ENCODE measurements around the gene PTPRM.

PTPRM gene

GRCh38 chr18:8435376-8435775 lies 868.3 kb downstream of the PTPRM start:
- TF ChIP-seq TSHZ2 (CRISPR knock-in tag; IDR thresholded peaks at IDR 0.05) (no peak), PPARA (CRISPR knock-in tag; IDR thresholded peaks at IDR 0.05; ENCODE audit: borderline replicate concordance) (no peak), ZNF70 (CRISPR knock-in tag; IDR thresholded peaks at IDR 0.05) (no peak), TCF4 (CRISPR knock-in tag; IDR thresholded peaks at IDR 0.05; ENCODE audit: borderline replicate concordance) (no peak), ZNF565 (CRISPR knock-in tag; conservative IDR thresholded peaks at IDR 0.05; ENCODE audit: low read depth) (no peak), CSDC2 (CRISPR knock-in tag; IDR thresholded peaks at IDR 0.05) (no peak), ESRRG (CRISPR knock-in tag; IDR thresholded peaks at IDR 0.05) (no peak), CSRNP3 (CRISPR knock-in tag; IDR thresholded peaks at IDR 0.05) (no peak), ZFP30 (CRISPR knock-in tag; IDR thresholded peaks at IDR 0.05) (no peak), ISL1 (CRISPR knock-in tag; IDR thresholded peaks at IDR 0.05) (no peak), OSR1 (CRISPR knock-in tag; IDR thresholded peaks at IDR 0.05) (no peak), GLIS3 (CRISPR knock-in tag; IDR thresholded peaks at IDR 0.05) (no peak), PATZ1 (CRISPR knock-in tag; IDR thresholded peaks at IDR 0.05; ENCODE audit: borderline replicate concordance) (no peak), POU6F1 (CRISPR knock-in tag; IDR thresholded peaks at IDR 0.05; ENCODE audit: borderline replicate concordance, low read depth) (no peak), SNAI2 (CRISPR knock-in tag; IDR thresholded peaks at IDR 0.05) (no peak), ZNF8 (CRISPR knock-in tag; IDR thresholded peaks at IDR 0.05) (no peak), BACH2 (CRISPR knock-in tag; IDR thresholded peaks at IDR 0.05; ENCODE audit: borderline replicate concordance) (no peak)
- ATAC-seq = no peak

- no peak for ATAC-seq
- TF ChIP-seq TCF4 (CRISPR knock-in tag; IDR thresholded peaks at IDR 0.05; ENCODE audit: borderline replicate concordance) = no peak
Measured at GRCh38 chr18:8439055-8439454, 871.9 kb downstream of the PTPRM start.

- no peak for TF ChIP-seq OSR1 (CRISPR knock-in tag; IDR thresholded peaks at IDR 0.05)
- no peak for TF ChIP-seq CSDC2 (CRISPR knock-in tag; IDR thresholded peaks at IDR 0.05)
- TF ChIP-seq TOX (CRISPR knock-in tag; IDR thresholded peaks at IDR 0.05; ENCODE audit: borderline replicate concordance) = no peak
- no peak for TF ChIP-seq TCF4 (CRISPR knock-in tag; IDR thresholded peaks at IDR 0.05; ENCODE audit: borderline replicate concordance)
- TF ChIP-seq ZNF8 (CRISPR knock-in tag; IDR thresholded peaks at IDR 0.05) = no peak
- no peak for TF ChIP-seq CSRNP3 (CRISPR knock-in tag; IDR thresholded peaks at IDR 0.05)
- no peak for TF ChIP-seq GLIS3 (CRISPR knock-in tag; IDR thresholded peaks at IDR 0.05)
- no peak for TF ChIP-seq ARNTL (CRISPR knock-in tag; IDR thresholded peaks at IDR 0.05; ENCODE audit: borderline replicate concordance, low read depth)
- TF ChIP-seq ISL1 (CRISPR knock-in tag; IDR thresholded peaks at IDR 0.05) = no peak
- no peak for TF ChIP-seq RARB (CRISPR knock-in tag; IDR thresholded peaks at IDR 0.05)
- TF ChIP-seq BACH2 (CRISPR knock-in tag; IDR thresholded peaks at IDR 0.05; ENCODE audit: borderline replicate concordance) = no peak
- no peak for TF ChIP-seq TSHZ2 (CRISPR knock-in tag; IDR thresholded peaks at IDR 0.05)
- TF ChIP-seq PATZ1 (CRISPR knock-in tag; IDR thresholded peaks at IDR 0.05; ENCODE audit: borderline replicate concordance) = no peak
- no peak for TF ChIP-seq POU6F1 (CRISPR knock-in tag; IDR thresholded peaks at IDR 0.05; ENCODE audit: borderline replicate concordance, low read depth)
- ATAC-seq = no peak
Measured at GRCh38 chr18:8443505-8443904, 876.4 kb downstream of the PTPRM start.

Measured in SK-N-SH treated with all-trans-retinoic acid at 6 μM for 48 hours (cell line).